ENCODE measurements around the gene POLR1A.

The POLR1A gene

DNA sequence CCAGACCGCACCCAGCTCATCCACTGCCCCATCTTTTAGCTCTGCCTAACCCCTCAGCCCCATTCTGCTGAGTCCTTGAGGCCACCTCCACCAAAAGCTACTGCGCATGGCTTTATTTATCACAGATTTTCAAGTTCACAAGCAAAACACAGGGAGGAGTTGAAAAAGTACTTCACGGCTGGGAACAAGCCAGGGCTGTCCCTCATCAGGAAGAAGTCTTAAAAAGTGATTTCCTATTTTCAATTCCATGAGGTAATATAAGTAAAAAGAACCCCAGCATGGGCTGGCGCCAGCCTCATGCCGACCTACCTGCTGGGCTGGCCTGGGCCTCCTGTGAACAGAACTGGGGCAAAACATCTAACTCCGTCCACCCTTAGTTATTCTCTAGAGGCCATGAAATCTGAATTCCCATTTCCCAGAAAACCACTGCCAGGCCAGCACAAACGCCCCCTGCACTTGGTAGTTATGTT lies 69.0 kb downstream of the POLR1A start:
- TF ChIP-seq ZFX (IDR thresholded peaks at IDR 0.05; ENCODE audit: borderline replicate concordance): no peak
- TF ChIP-seq, protein P1, sequence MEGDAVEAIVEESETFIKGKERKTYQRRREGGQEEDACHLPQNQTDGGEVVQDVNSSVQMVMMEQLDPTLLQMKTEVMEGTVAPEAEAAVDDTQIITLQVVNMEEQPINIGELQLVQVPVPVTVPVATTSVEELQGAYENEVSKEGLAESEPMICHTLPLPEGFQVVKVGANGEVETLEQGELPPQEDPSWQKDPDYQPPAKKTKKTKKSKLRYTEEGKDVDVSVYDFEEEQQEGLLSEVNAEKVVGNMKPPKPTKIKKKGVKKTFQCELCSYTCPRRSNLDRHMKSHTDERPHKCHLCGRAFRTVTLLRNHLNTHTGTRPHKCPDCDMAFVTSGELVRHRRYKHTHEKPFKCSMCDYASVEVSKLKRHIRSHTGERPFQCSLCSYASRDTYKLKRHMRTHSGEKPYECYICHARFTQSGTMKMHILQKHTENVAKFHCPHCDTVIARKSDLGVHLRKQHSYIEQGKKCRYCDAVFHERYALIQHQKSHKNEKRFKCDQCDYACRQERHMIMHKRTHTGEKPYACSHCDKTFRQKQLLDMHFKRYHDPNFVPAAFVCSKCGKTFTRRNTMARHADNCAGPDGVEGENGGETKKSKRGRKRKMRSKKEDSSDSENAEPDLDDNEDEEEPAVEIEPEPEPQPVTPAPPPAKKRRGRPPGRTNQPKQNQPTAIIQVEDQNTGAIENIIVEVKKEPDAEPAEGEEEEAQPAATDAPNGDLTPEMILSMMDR (IDR thresholded peaks at IDR 0.05): no peak

GRCh38 chr2:86035883-86036668 lies 69.6 kb downstream of the POLR1A start:
- no peak overlapping the region for H3K27ac ChIP-seq
- TF ChIP-seq ZFX (IDR thresholded peaks at IDR 0.05; ENCODE audit: borderline replicate concordance): no peak
- TF ChIP-seq, protein P1 (IDR thresholded peaks at IDR 0.05): no peak

More for the DNA sequence above, 69.0 kb downstream of the POLR1A start:
- no peak overlapping the region for H3K27ac ChIP-seq

DNA sequence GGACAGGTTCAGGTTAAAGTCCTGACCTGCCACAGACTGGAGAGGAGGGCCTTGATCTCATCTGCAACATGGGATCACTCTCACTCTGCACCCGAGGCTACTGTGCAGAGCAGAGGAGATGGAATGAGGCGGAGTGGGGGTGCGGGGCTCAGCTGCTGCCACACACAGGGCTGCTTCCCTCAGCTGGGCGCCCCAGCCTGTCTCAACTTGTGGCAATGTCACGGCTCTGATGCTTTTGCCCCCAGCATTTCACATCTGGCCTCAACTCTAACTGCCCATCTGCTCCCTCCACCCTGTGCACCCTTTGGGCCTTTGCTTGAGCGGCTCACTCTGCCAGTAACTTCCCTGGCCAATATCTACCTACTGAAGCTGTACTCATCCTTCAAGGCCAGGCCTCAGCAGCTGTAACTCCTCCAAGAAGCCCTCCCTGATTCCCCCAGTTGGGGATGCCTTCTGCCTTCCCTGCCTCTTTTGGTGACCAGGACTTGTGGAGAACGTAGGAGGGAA lies 70.3 kb downstream of the POLR1A start:
- TF ChIP-seq, protein P1 (IDR thresholded peaks at IDR 0.05): no peak
- no peak for TF ChIP-seq ZFX (IDR thresholded peaks at IDR 0.05; ENCODE audit: borderline replicate concordance)

DNA sequence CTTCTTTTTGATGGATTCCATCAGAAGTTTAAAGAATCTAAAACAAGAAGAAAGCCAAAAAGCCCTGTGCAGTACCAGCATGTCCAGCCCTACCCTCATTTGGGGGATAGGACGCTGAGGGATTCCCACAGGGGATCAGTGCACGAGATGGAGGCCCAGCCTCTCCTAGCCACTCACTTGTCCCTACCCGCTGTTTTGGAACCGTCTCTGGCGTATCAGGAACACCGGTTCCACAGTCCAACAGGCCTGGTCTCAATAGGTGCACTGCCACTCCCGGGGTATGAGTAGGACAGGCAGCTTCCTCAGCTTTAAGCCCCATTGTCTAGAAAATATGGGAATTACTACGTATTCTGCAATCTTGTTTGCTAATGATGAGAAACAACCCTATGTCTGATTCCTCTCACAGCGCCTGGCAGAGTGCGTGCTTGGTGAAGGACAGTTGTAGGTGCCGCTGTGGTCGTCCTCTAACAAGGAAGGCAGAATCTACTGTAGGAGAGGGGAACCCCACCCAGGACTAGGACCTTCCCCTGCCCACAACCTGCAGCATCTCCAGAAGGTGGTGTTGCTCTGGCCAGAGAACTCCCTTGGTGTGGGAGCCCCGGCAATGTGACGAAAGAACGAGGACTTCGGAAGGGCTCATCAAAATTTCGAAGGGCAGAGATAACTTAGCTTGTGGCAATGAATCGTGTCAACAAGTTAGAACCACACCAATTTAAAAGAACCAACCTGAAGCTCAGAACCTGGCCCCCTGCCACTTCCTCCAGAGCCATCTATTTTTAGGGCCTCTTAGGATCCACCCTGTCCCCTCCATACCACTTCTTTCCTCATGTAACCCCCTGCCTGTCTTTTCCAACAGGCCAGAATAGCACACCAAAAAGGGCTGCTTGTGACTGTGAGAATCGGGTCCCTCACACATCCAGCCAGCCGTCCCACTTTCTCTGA lies 71.7 kb downstream of the POLR1A start:
- H3K27ac ChIP-seq: no peak overlapping the region
- TF ChIP-seq ZFX (IDR thresholded peaks at IDR 0.05; ENCODE audit: borderline replicate concordance): no peak
- TF ChIP-seq, protein P1 (IDR thresholded peaks at IDR 0.05): no peak

More for the DNA sequence above, 70.3 kb downstream of the POLR1A start:
- H3K27ac ChIP-seq: no peak overlapping the region

- no peak for TF ChIP-seq ZFX (IDR thresholded peaks at IDR 0.05; ENCODE audit: borderline replicate concordance)
- TF ChIP-seq, protein P1 (IDR thresholded peaks at IDR 0.05): no peak
- H3K27ac ChIP-seq: no peak overlapping the region
Measured at GRCh38 chr2:86032861-86033595, 72.7 kb downstream of the POLR1A start.

DNA sequence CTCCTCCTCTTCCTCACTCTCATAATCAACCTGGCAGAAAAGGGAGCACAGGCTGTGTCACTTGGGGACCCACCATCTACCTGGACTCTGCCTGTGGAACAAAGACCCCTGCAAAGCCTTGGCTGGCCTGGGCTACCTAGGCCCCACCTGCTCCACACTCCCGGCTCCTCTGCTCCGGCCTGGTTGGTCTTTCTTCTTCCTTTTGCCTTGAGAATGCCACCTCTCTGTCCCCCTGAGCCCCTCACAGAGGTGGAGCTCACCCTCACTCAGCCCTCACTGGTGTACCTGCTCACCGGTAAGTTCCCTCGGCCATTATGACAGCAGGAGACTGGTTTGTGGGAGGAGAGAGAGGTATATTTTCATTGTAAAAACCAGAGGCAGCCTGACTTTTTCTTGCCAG lies 74.1 kb downstream of the POLR1A start:
- no peak overlapping the region for H3K27ac ChIP-seq
- TF ChIP-seq, protein P1 (IDR thresholded peaks at IDR 0.05): no peak
- no peak for TF ChIP-seq ZFX (IDR thresholded peaks at IDR 0.05; ENCODE audit: borderline replicate concordance)

Data from 22Rv1 (cell line).